PC-9 (cell line): ENCODE results near the gene CNTLN.

Source experiments
- EZH2 ChIP-seq: fragments of 200-600 bp; sonication (generic); IDR thresholded peaks from 2 replicates; pipeline ENCODE4 v1.8.0; 2017; ENCODE audit warnings: antibody characterized with exemption, low read depth
- TF ChIP-seq, protein P1 (sequence below): fragments of 200-600 bp; sonication (generic); conservative IDR thresholded peaks from 2 replicates; pipeline ENCODE4 v1.6.1; 2017; ENCODE audit warnings: mixed run types, antibody characterized with exemption, mild to moderate bottlenecking, moderate library complexity

DNA sequence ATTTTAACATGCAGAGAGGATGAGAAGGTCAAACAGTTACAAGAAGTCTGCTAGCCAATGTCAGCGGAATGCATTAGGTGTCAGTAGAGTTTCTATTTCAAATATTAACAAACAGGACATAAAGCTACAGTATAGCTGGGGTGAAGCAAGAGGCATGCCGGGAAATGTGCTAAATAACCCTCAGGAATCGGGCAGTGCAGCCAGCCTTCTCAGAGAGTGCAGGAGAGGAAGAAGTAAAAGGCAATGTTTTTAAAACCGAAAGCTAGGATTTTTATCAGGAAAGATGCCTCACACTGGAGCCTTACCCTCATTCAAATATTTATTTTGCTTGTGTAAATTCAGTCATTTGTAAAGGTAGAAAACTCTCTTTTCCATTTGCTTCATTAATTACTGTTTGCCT, 384.9 kb downstream of the CNTLN start:
- TF ChIP-seq, protein P1, sequence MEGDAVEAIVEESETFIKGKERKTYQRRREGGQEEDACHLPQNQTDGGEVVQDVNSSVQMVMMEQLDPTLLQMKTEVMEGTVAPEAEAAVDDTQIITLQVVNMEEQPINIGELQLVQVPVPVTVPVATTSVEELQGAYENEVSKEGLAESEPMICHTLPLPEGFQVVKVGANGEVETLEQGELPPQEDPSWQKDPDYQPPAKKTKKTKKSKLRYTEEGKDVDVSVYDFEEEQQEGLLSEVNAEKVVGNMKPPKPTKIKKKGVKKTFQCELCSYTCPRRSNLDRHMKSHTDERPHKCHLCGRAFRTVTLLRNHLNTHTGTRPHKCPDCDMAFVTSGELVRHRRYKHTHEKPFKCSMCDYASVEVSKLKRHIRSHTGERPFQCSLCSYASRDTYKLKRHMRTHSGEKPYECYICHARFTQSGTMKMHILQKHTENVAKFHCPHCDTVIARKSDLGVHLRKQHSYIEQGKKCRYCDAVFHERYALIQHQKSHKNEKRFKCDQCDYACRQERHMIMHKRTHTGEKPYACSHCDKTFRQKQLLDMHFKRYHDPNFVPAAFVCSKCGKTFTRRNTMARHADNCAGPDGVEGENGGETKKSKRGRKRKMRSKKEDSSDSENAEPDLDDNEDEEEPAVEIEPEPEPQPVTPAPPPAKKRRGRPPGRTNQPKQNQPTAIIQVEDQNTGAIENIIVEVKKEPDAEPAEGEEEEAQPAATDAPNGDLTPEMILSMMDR = no peak
- no peak for TF ChIP-seq EZH2
